NK-92 (cell line): Measurements from ENCODE around the gene DENND4B.
"Not testable (repeated sequence)": the region's sequence is repeated elsewhere in the genome, so short reads cannot be mapped to it uniquely, and the experiment has no call there.

Source experiments
- DNase-seq: peaks from one replicate; lab custom pipeline; 2025; ENCODE audit not compliant: unreplicated experiment; lab: John Stamatoyannopoulos, UW

Gene DENND4B

GRCh38 chr1:153891042-153891441 lies 55.5 kb downstream of the DENND4B start:
- DNase-seq: not testable (repeated sequence)

DNA sequence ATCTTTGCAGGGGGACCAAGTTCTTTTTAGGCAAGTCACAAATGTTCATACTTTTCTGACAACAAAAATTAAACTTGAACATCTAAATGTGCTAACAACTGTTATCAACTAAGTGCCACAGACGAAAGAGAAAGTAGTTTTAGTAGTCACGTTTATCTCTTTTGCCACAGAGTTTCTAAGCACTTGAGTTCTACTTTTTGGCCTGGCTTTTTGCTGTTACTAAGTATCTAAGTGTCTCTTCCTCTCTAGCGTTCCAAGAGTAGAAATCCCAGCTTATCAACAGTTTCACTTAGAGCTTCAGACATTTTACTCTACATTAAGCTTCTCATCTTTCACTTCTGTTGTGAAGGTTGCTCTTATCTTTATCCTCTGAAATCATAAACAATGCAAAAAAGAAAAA lies 58.0 kb downstream of the DENND4B start:
- no peak for DNase-seq

DNA sequence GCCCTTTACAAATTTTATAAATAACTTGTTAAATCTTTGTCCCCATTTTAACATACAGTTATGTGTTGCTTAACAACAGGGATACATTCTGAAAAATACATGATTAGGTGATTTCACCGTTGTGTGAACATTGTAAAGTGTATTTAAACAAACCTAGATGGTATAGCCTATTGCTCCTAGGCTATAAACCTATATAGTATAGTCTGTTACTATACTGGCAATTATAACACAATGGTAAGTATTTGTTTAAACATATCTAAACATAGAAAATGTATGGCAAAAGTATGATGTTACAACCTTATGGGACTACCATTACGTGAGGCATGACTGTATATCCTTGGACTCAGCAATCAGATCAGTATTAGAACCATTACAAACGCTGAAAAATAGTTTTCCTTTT lies 60.4 kb downstream of the DENND4B start:
- DNase-seq: no peak

- DNase-seq: no peak
Observed at GRCh38 chr1:153883223-153883622, 63.3 kb downstream of the DENND4B start.

GRCh38 chr1:153882296-153882912 lies 64.1 kb downstream of the DENND4B start:
- DNase-seq: no peak

DNA sequence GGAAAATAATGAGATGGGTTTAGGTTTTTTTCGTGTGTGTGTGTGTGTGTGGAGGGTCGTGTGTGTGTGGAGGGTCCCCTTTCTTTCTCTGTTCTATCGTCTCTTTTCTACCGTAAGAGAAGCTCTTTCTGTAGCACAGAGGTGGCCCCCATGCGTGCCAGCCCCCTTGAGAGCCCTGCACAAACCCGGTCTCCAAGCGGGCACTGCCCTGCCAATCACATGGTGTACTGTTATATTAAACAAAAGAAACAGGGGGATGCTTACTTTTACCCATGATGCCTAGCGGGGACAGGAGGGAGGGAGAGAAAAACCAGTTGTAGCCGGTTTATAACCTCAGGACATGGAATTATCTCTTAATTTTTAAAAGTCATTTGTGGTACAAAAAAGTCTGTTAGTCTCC lies 64.8 kb downstream of the DENND4B start:
- no peak for DNase-seq

DNA sequence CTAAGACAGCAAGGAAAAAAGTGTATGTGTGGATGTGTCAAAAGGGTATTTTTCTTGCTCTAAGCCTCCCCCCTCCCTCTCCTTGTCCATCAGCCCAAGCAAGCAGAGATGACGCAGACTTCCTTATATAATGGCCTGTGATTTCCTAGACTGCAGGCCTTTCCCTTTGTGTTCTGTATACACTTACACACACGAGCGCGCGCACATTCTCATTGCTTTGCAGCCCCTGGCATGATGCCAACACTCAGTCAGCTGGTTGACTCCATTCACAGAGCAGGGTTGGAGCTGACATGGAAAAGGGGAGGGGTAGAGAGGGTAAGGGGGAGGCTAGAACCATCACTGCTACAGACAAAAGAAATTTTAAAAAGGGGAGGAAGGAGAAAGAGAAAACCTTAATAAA lies 65.6 kb downstream of the DENND4B start:
- DNase-seq: no peak

- no peak for DNase-seq
Observed at GRCh38 chr1:153880024-153880423, 66.5 kb downstream of the DENND4B start.
